NCI-H1105 (cell line): ENCODE data around the gene ATOH8.

Experiments used
- DNase-seq: peaks from one replicate; lab custom pipeline; 2025; lab: John Stamatoyannopoulos, UW

The ATOH8 gene

GRCh38 chr2:85718885-85719492 lies 34.8 kb upstream of the ATOH8 start:
- DNase-seq = no peak

- DNase-seq = no peak
Observed at GRCh38 chr2:85719609-85720240, 34.1 kb upstream of the ATOH8 start.

- DNase-seq = no peak
Observed at GRCh38 chr2:85720533-85720932, 33.3 kb upstream of the ATOH8 start.

- DNase-seq = no peak
Observed at GRCh38 chr2:85721641-85722040, 32.1 kb upstream of the ATOH8 start.

- no peak for DNase-seq
Observed at GRCh38 chr2:85722519-85722918, 31.3 kb upstream of the ATOH8 start.

- DNase-seq = no peak
Observed at GRCh38 chr2:85723707-85724360, 30.0 kb upstream of the ATOH8 start.

- DNase-seq = no peak
Observed at GRCh38 chr2:85724731-85725181, 29.0 kb upstream of the ATOH8 start.

GRCh38 chr2:85725451-85725850 lies 28.3 kb upstream of the ATOH8 start:
- no peak for DNase-seq

- no peak for DNase-seq
Observed at GRCh38 chr2:85727798-85728197, 26.0 kb upstream of the ATOH8 start.

GRCh38 chr2:85728342-85728741 lies 25.4 kb upstream of the ATOH8 start:
- DNase-seq = no peak

- DNase-seq = peak; percentile 50
Observed at GRCh38 chr2:85728883-85729824, 24.6 kb upstream of the ATOH8 start.

GRCh38 chr2:85729825-85730510 lies 23.8 kb upstream of the ATOH8 start:
- DNase-seq = no peak

- no peak for DNase-seq
Observed at GRCh38 chr2:85730686-85731230, 23.0 kb upstream of the ATOH8 start.

- no peak for DNase-seq
Observed at GRCh38 chr2:85731606-85732005, 22.2 kb upstream of the ATOH8 start.

GRCh38 chr2:85732467-85733120 lies 21.2 kb upstream of the ATOH8 start:
- no peak for DNase-seq

GRCh38 chr2:85733121-85733960 lies 20.4 kb upstream of the ATOH8 start:
- no peak for DNase-seq

GRCh38 chr2:85734015-85734414 lies 19.8 kb upstream of the ATOH8 start:
- no peak for DNase-seq

GRCh38 chr2:85734942-85735608 lies 18.7 kb upstream of the ATOH8 start:
- no peak for DNase-seq

GRCh38 chr2:85735691-85736090 lies 18.1 kb upstream of the ATOH8 start:
- no peak for DNase-seq
